Measurements from ENCODE around the gene AWAT2.

The AWAT2 gene, protein sequence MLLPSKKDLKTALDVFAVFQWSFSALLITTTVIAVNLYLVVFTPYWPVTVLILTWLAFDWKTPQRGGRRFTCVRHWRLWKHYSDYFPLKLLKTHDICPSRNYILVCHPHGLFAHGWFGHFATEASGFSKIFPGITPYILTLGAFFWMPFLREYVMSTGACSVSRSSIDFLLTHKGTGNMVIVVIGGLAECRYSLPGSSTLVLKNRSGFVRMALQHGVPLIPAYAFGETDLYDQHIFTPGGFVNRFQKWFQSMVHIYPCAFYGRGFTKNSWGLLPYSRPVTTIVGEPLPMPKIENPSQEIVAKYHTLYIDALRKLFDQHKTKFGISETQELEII

DNA sequence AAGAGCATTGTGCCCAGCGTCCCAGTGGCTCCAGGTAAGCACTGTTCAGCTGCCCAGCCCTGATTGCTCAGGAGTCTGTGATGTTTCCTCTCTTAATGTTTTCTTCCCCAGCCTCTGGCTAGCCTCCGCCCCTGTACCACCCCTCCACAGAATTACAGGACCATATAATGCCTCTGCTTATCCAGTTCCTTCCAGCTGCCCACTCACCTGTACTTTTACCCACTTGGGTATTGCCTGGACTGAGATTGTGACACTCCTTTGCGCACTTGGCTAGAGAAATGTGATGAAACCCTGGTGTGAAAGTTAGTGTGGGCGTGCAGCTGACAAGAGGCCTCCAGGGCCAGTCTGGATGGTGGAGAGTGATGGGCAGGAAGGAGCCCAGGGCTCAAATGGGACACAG is at the start of gene AWAT2:
Gene AWAT2, minus strand, starts transcription at position 14 of the 400 bp plus-strand sequence. Its CDS starts 6 bp downstream, at position 8.
- Histone ChIP-seq H3K4me1 (ENCODE audit: insufficient read depth, low read length) (no peaks in the 10 kb centered on the region), H3K27ac (ENCODE audit: low read length) (no peak within 1 kb of the TSS), H3K36me3 (ENCODE audit: insufficient read depth, low read depth, low read length) (no peaks in the 10 kb centered on the region), H3K9ac (ENCODE audit: low read depth, low read length) (no peak within 1 kb of the TSS), H3K27me3 (ENCODE audit: insufficient read depth, low read length) (no peaks in the 10 kb centered on the region), H3K9me3 (ENCODE audit: insufficient read depth, low read depth, low read length) (no peaks in the 10 kb centered on the region), H3K4me3 (ENCODE audit: low read length) (no peak within 1 kb of the TSS)

DNA sequence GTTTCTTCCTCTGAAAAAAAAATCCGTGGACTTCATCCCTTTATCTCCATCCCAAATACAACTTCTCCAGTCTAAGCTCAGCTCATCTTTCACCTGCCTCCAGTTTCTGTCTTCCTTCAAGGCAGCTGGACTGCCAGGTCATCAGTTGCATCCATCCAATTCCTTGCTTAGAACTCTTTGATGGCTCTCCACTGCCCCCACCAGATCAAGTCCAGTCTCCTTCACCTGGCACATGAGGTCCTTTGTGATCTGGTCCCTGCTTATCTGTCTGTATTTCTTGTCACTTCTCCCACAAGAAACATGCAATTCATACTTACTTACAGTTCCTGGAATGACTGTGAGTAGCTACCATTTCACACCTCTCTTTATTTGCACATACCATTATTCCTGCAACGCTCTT is 46.3 kb upstream of the AWAT2 start:
- no peaks in the 10 kb centered on the region for H3K4me1 ChIP-seq (ENCODE audit: insufficient read depth, low read length)
- no peaks in the 10 kb centered on the region for H3K27me3 ChIP-seq (ENCODE audit: insufficient read depth, low read length)

DNA sequence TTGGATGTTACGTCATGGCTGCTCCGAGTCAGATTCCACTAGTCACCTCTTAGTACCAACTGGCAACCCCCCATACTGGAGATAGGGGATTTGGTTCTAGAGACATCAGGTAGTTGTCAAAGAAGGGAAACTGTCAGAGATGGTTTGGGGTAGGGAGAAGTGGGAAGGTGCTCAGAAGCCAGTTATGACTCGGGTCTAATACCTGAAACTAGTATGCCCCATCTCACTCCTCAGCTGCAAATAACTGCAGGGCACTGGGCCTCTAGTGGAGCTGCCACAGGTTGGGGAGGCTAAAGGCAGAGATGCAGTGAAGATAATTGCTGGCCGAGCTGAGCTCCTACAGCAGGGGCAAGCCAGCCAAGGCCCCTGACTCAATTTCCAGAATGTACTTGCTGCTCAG is 42.5 kb upstream of the AWAT2 start:
- Histone ChIP-seq H3K9ac (ENCODE audit: low read depth, low read length) (no peak overlapping the region), H3K4me1 (ENCODE audit: insufficient read depth, low read length) (no peaks in the 10 kb centered on the region), H3K4me3 (ENCODE audit: low read length) (no peak overlapping the region), H3K9me3 (ENCODE audit: insufficient read depth, low read depth, low read length) (no peaks in the 10 kb centered on the region), H3K27me3 (ENCODE audit: insufficient read depth, low read length) (no peaks in the 10 kb centered on the region), H3K27ac (ENCODE audit: low read length) (no peak overlapping the region), H3K36me3 (ENCODE audit: insufficient read depth, low read depth, low read length) (no peaks in the 10 kb centered on the region)

More for the DNA sequence above, 46.3 kb upstream of the AWAT2 start:
- Histone ChIP-seq H3K27ac (ENCODE audit: low read length) (no peak overlapping the region), H3K36me3 (ENCODE audit: insufficient read depth, low read depth, low read length) (no peaks in the 10 kb centered on the region), H3K9me3 (ENCODE audit: insufficient read depth, low read depth, low read length) (no peaks in the 10 kb centered on the region), H3K4me3 (ENCODE audit: low read length) (no peak overlapping the region), H3K9ac (ENCODE audit: low read depth, low read length) (no peak overlapping the region)

DNA sequence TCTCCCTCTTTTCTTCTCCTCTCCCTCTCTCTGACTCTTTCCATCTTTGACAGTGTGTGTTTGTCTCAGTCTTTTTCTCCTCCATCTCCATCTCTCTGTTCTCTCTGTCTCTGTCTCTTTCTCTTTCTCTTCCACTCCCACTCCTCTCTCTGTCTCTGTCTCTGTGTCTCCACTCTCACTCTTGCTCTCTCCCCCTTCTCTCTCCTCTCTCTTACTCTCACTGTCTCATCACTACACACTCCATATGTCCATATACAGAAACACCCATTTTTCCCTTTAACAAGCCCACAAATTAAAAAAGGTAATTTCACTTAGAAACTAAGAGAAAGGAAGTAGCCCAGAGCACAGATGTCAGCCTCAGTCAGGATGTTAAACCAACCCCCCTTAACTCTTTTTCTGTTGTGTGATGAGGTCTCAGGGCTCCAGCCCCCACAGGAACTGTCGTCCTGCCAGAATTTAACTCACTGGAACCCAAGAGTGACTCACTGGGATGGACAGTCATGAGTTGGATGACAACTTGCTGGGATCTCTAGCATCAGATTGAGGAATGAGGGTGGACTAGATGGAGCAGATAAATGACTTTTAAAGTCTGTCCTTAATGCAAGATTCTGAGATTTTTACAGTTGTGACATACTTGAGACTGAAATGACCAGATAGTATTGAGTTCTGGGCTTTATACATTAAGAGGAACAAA is 40.0 kb upstream of the AWAT2 start:
- no peaks in the 10 kb centered on the region for H3K4me1 ChIP-seq (ENCODE audit: insufficient read depth, low read length)
- H3K27ac ChIP-seq (ENCODE audit: low read length) = no peak overlapping the region
- H3K27me3 ChIP-seq (ENCODE audit: insufficient read depth, low read length) = no peaks in the 10 kb centered on the region
- no peaks in the 10 kb centered on the region for H3K36me3 ChIP-seq (ENCODE audit: insufficient read depth, low read depth, low read length)
- no peaks in the 10 kb centered on the region for H3K9me3 ChIP-seq (ENCODE audit: insufficient read depth, low read depth, low read length)
- H3K4me3 ChIP-seq (ENCODE audit: low read length) = no peak overlapping the region
- H3K9ac ChIP-seq (ENCODE audit: low read depth, low read length) = no peak overlapping the region

DNA sequence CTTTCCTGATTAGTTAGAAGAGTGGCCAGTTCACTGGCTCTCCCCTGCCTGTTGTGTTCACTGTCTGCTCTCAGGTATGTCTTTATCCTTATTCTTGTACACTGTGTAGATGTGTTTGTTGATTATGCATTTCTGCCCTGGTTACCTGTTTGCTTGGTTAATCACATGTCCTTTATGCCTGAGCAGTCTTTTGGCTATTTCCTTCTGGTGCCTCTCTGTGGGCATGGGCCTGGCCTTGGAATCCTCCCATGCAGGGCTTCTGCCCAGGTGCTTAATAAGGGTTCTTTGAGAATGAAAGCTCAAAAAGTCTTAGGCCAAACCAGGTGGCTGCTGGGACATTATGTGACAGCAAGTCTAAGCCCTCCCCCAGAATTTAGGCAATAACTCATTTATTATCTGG is 39.0 kb upstream of the AWAT2 start:
- Histone ChIP-seq H3K4me1 (ENCODE audit: insufficient read depth, low read length) (no peaks in the 10 kb centered on the region), H3K9ac (ENCODE audit: low read depth, low read length) (no peak overlapping the region), H3K36me3 (ENCODE audit: insufficient read depth, low read depth, low read length) (no peaks in the 10 kb centered on the region), H3K4me3 (ENCODE audit: low read length) (no peak overlapping the region), H3K27ac (ENCODE audit: low read length) (no peak overlapping the region), H3K9me3 (ENCODE audit: insufficient read depth, low read depth, low read length) (no peaks in the 10 kb centered on the region), H3K27me3 (ENCODE audit: insufficient read depth, low read length) (no peaks in the 10 kb centered on the region)

DNA sequence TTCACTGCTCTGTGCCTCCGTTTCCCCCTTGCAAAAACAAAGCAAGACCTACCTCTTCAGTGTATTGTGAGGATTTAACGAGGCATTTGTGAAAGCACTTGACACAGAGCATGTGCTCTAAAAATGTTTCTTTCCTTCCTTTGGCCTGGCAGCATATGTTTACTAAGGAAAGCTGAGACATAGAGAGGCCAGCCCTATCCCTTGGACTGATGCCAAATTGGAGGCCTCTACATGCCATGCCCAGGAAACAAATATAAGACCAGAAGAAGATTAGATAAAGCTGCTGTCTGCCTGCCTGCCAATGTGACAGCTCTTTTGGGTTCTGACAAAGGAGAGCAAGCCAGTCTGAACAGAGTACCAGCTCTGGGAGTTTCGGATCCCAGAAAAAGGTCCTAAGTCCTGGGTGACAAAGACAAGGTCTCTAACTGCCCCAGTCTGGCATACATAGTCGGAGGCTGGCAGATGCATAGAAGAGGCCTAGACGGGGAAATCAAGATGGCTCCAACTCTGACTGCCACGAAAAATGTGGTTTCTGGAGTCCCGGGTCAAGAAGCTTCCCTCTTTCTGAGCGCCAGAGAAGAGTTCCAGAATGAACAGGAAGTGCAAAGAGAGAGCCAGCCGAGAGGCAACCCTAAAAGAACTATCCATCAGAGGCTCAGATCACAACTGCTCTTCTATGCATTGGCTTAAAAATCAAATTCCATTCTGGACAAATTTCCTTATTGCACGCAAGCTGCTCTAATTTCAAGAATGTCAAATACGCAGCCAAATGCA is 38.3 kb upstream of the AWAT2 start:
- H3K27ac ChIP-seq (ENCODE audit: low read length) = no peak overlapping the region
- H3K36me3 ChIP-seq (ENCODE audit: insufficient read depth, low read depth, low read length) = no peaks in the 10 kb centered on the region
- H3K9ac ChIP-seq (ENCODE audit: low read depth, low read length) = no peak overlapping the region
- no peaks in the 10 kb centered on the region for H3K27me3 ChIP-seq (ENCODE audit: insufficient read depth, low read length)
- no peak overlapping the region for H3K4me3 ChIP-seq (ENCODE audit: low read length)
- H3K9me3 ChIP-seq (ENCODE audit: insufficient read depth, low read depth, low read length) = no peaks in the 10 kb centered on the region
- no peaks in the 10 kb centered on the region for H3K4me1 ChIP-seq (ENCODE audit: insufficient read depth, low read length)

DNA sequence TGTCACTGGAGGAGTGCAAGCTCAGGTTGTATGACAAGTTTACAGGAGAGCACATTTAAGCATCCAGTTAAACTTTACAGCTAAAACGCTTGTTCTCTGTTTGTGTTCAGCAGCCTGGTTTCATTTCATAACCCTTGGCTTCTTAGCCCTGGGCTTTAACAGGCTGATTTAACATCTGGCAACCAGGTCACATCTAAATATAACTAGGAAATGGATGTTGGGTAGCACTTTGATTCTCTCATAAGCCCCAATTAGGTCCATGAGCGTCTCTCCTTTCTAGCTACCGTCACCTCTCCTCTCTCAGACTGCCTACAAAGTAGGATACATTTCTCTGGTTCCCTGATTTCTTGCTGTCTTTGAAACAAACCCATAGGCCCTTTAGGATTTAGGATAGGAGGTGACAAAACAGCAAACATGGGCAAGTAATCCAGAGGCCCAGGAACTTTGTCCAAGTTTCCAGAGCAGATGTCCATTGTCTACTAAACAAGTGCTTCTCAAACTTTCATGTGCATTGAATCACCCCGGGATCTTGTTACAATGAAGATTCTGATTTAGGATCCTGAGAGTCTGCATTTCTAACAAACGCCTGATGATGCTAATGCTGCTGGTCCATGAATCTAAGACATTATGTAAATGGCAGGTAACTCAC is 35.0 kb upstream of the AWAT2 start:
- Histone ChIP-seq H3K9ac (ENCODE audit: low read depth, low read length) (no peak overlapping the region), H3K4me1 (ENCODE audit: insufficient read depth, low read length) (no peaks in the 10 kb centered on the region), H3K4me3 (ENCODE audit: low read length) (no peak overlapping the region), H3K27ac (ENCODE audit: low read length) (no peak overlapping the region), H3K27me3 (ENCODE audit: insufficient read depth, low read length) (no peaks in the 10 kb centered on the region), H3K36me3 (ENCODE audit: insufficient read depth, low read depth, low read length) (no peaks in the 10 kb centered on the region), H3K9me3 (ENCODE audit: insufficient read depth, low read depth, low read length) (no peaks in the 10 kb centered on the region)

DNA sequence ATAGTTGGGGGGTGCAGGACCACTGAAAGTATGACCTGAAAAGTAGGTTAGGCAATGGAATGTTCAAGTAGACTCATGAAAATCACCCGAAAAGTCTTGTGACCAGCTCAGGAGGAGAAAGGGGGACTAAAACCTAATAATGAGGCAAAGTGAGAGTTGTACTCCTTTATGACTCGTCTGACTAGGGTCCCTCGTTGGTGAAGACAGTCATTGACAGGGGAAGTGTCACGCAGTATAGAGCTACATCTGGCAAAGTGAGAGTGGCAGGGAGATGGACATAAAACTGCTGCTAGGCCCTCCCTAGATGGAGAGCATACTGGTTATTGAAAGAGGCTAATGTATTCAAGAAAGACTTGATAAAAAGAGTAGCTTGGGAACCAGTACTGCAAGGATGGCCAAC is 33.0 kb upstream of the AWAT2 start:
- no peaks in the 10 kb centered on the region for H3K27me3 ChIP-seq (ENCODE audit: insufficient read depth, low read length)
- H3K4me3 ChIP-seq (ENCODE audit: low read length) = no peak overlapping the region
- H3K27ac ChIP-seq (ENCODE audit: low read length) = no peak overlapping the region
- no peak overlapping the region for H3K9ac ChIP-seq (ENCODE audit: low read depth, low read length)
- H3K9me3 ChIP-seq (ENCODE audit: insufficient read depth, low read depth, low read length) = no peaks in the 10 kb centered on the region
- no peaks in the 10 kb centered on the region for H3K4me1 ChIP-seq (ENCODE audit: insufficient read depth, low read length)
- no peaks in the 10 kb centered on the region for H3K36me3 ChIP-seq (ENCODE audit: insufficient read depth, low read depth, low read length)

DNA sequence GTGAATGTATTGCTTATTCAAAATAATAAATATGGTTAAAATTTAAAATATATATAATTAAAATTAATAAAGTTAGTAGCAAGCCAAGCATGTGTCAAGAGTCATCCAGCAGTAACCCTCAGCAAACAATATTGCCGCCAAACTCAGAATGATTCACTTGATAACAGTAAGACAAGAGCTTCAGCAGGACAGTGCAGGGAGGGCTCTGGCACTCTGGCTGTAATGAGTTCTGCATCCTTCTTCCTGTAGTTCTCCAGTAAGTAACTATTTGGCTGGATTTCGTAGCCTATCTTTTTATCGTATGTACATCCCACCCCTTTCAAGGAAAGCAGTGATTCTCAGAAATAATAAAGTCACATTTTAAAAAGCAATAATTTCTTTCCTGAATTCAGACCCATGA is 30.1 kb upstream of the AWAT2 start:
- no peak overlapping the region for H3K27ac ChIP-seq (ENCODE audit: low read length)
- H3K36me3 ChIP-seq (ENCODE audit: insufficient read depth, low read depth, low read length) = no peaks in the 10 kb centered on the region
- no peaks in the 10 kb centered on the region for H3K27me3 ChIP-seq (ENCODE audit: insufficient read depth, low read length)
- no peak overlapping the region for H3K4me3 ChIP-seq (ENCODE audit: low read length)
- H3K4me1 ChIP-seq (ENCODE audit: insufficient read depth, low read length) = no peaks in the 10 kb centered on the region
- H3K9ac ChIP-seq (ENCODE audit: low read depth, low read length) = no peak overlapping the region
- no peaks in the 10 kb centered on the region for H3K9me3 ChIP-seq (ENCODE audit: insufficient read depth, low read depth, low read length)

DNA sequence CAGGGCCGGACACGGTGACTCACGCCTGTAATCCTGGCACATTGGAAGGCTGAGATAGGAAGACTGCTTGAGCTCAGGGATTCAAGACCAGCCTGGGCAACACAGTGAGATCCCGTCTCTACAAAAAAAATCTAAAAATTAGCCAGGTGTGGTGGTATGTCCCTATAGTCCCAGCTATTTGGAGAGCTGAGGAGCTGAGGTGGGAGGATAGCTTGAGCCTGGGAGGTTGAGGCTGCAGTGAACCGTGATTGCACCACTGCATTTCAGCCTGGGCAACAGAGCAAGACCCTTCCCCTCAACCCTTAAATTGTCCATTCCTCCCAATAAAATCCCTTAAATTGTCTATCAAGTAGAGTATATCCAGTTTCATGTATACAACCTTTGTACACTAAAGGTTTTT is 29.6 kb upstream of the AWAT2 start:
- H3K9ac ChIP-seq (ENCODE audit: low read depth, low read length) = no peak overlapping the region
- no peak overlapping the region for H3K27ac ChIP-seq (ENCODE audit: low read length)
- no peaks in the 10 kb centered on the region for H3K36me3 ChIP-seq (ENCODE audit: insufficient read depth, low read depth, low read length)
- H3K4me1 ChIP-seq (ENCODE audit: insufficient read depth, low read length) = no peaks in the 10 kb centered on the region
- H3K27me3 ChIP-seq (ENCODE audit: insufficient read depth, low read length) = no peaks in the 10 kb centered on the region
- H3K9me3 ChIP-seq (ENCODE audit: insufficient read depth, low read depth, low read length) = no peaks in the 10 kb centered on the region
- H3K4me3 ChIP-seq (ENCODE audit: low read length) = no peak overlapping the region

DNA sequence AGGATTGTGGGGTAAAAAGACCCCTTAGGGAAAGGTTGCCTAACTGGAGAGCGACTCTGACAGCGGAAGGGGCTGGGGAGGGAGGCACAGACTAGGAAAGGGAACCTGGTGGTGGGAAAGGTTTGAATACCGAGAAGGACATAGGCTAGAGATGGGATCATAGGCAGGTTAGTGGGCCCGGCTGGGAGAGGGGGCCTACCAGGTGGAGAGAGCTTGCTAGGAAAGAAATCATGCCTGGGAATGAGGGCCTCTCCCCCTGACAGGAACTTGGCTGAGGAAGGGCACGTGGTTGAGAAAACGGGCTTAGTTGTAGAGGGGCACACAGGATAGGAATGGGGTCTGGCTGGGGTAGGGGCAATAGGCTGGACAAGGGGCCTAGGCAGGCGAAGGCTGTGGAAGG is 16.9 kb upstream of the AWAT2 start:
- Histone ChIP-seq H3K36me3 (ENCODE audit: insufficient read depth, low read depth, low read length) (no peaks in the 10 kb centered on the region), H3K27me3 (ENCODE audit: insufficient read depth, low read length) (no peaks in the 10 kb centered on the region), H3K4me1 (ENCODE audit: insufficient read depth, low read length) (no peaks in the 10 kb centered on the region), H3K9ac (ENCODE audit: low read depth, low read length) (no peak overlapping the region), H3K4me3 (ENCODE audit: low read length) (no peak overlapping the region), H3K27ac (ENCODE audit: low read length) (no peak overlapping the region), H3K9me3 (ENCODE audit: insufficient read depth, low read depth, low read length) (no peaks in the 10 kb centered on the region)
